ENCODE results near the gene THUMPD2. TPM values are rescaled to one million over a fixed set of nuclear protein-coding genes. Genes with fewer than 3 reads are reported as not detected.

Gene THUMPD2
- total RNA-seq, 1 experiment from 2014 or later: 14.8 TPM

- Histone ChIP-seq H3K36me3 (ENCODE audit: insufficient read depth, low read length, poor library complexity, severe bottlenecking) (no peaks in the 10 kb centered on the region), H3K4me1 (ENCODE audit: insufficient read depth, low read length, poor library complexity, severe bottlenecking) (peaks cover 10% of the 10 kb centered on the region), H3K9me3 (ENCODE audit: low read depth, low read length, poor library complexity, severe bottlenecking) (peaks cover 12% of the 10 kb centered on the region), H3K4me3 (ENCODE audit: low read depth, low read length, poor library complexity, severe bottlenecking) (no peak overlapping the region), H3K27me3 (replicated peaks; ENCODE audit: insufficient read depth, low read depth, low read length, poor library complexity) (no peaks in the 10 kb centered on the region), H3K27ac (ENCODE audit: low read depth, low read length, poor library complexity, severe bottlenecking) (no peak overlapping the region)
- ChIA-PET CTCF (interaction anchor here (0.7 to 2.0 kb wide), 6 partner anchors 8 to 317 kb away, joined by 3 to 11 read pairs (median 4); no protein-coding TSS in a partner anchor), POLR2A (ENCODE audit: low non-redundant PET) (no interaction called here)
- DNase-seq (ENCODE audit: low spot score): peak; percentile 79
- TF ChIP-seq CTCF (conservative IDR thresholded peaks at IDR 0.05; ENCODE audit: low read depth, low read length): peak; percentile 56
- no peak for TF ChIP-seq EZH2 (IDR thresholded peaks at IDR 0.05; ENCODE audit: borderline replicate concordance, low read depth, low read length, poor library complexity, severe bottlenecking)
- BruUV-seq (replicated peaks): no TSS peak
- intact Hi-C loops (cut with micrococcal nuclease; ENCODE audit: unreplicated experiment): loop anchor here (1.0 to 10.0 kb wide), 3 partner anchors 181 to 642 kb away; no protein-coding TSS in a partner anchor
Measured at GRCh38 chr2:39696838-39697237, 82.2 kb downstream of the THUMPD2 start.

GRCh38 chr2:39696101-39696553 is 82.9 kb downstream of the THUMPD2 start:
- H3K9me3 ChIP-seq (ENCODE audit: low read depth, low read length, poor library complexity, severe bottlenecking): peaks cover 5% of the 10 kb centered on the region
- DNase-seq (ENCODE audit: low spot score): peak; percentile 23
- no TSS peak for BruUV-seq (replicated peaks)
- no peak for TF ChIP-seq CTCF (conservative IDR thresholded peaks at IDR 0.05; ENCODE audit: low read depth, low read length)
- H3K27me3 ChIP-seq (replicated peaks; ENCODE audit: insufficient read depth, low read depth, low read length, poor library complexity): no peaks in the 10 kb centered on the region
- no peak overlapping the region for H3K27ac ChIP-seq (ENCODE audit: low read depth, low read length, poor library complexity, severe bottlenecking)
- ChIA-PET POLR2A (ENCODE audit: low non-redundant PET) (no interaction called here), CTCF (interaction anchor here (0.7 to 2.0 kb wide), 6 partner anchors 8 to 316 kb away, joined by 3 to 11 read pairs (median 4); no protein-coding TSS in a partner anchor)
- H3K4me1 ChIP-seq (ENCODE audit: insufficient read depth, low read length, poor library complexity, severe bottlenecking): peaks cover 10% of the 10 kb centered on the region
- intact Hi-C loops (cut with micrococcal nuclease; ENCODE audit: unreplicated experiment): loop anchor here (10.0 kb wide), 2 partner anchors 321 to 641 kb away; no protein-coding TSS in a partner anchor
- no peak overlapping the region for H3K4me3 ChIP-seq (ENCODE audit: low read depth, low read length, poor library complexity, severe bottlenecking)
- H3K36me3 ChIP-seq (ENCODE audit: insufficient read depth, low read length, poor library complexity, severe bottlenecking): no peaks in the 10 kb centered on the region

GRCh38 chr2:39693245-39693644 is 85.8 kb downstream of the THUMPD2 start:
- no peaks in the 10 kb centered on the region for H3K27me3 ChIP-seq (replicated peaks; ENCODE audit: insufficient read depth, low read depth, low read length, poor library complexity)
- CTCF ChIA-PET: no interaction called here
- intact Hi-C loops (cut with micrococcal nuclease; ENCODE audit: unreplicated experiment): loop anchor here (10.0 kb wide), 2 partner anchors 318 to 638 kb away; no protein-coding TSS in a partner anchor

More at GRCh38 chr2:39693245-39693644, 85.8 kb downstream of the THUMPD2 start:
- H3K4me3 ChIP-seq (ENCODE audit: low read depth, low read length, poor library complexity, severe bottlenecking): no peak overlapping the region
- H3K4me1 ChIP-seq (ENCODE audit: insufficient read depth, low read length, poor library complexity, severe bottlenecking): peaks cover 10% of the 10 kb centered on the region
- no peak overlapping the region for H3K27ac ChIP-seq (ENCODE audit: low read depth, low read length, poor library complexity, severe bottlenecking)
- no peak for TF ChIP-seq EZH2 (IDR thresholded peaks at IDR 0.05; ENCODE audit: borderline replicate concordance, low read depth, low read length, poor library complexity, severe bottlenecking)
- TF ChIP-seq CTCF (conservative IDR thresholded peaks at IDR 0.05; ENCODE audit: low read depth, low read length): no peak
- H3K36me3 ChIP-seq (ENCODE audit: insufficient read depth, low read length, poor library complexity, severe bottlenecking): no peaks in the 10 kb centered on the region
- no TSS peak for BruUV-seq (replicated peaks)
- DNase-seq (ENCODE audit: low spot score): no peak
- POLR2A ChIA-PET (ENCODE audit: low non-redundant PET): no interaction called here
- no peaks in the 10 kb centered on the region for H3K9me3 ChIP-seq (ENCODE audit: low read depth, low read length, poor library complexity, severe bottlenecking)

All from A673 (cell line).